CD14-positive monocyte (primary cell): ENCODE data around the gene IP6K2. TPM values are rescaled to one million over a fixed set of nuclear protein-coding genes. Genes with fewer than 3 reads are reported as not detected.

Experiments
- DNase-seq, 3 donors: peaks; one replicate each; pipeline ENCODE4 v3.0.0-alpha.2; 2011 to 2022
- H2AFZ ChIP-seq: 2 replicates; pipeline ENCODE4 v1.6.0; 2012; ENCODE audit warnings: mild to moderate bottlenecking, low read depth, low read length, inconsistent platforms; ENCODE audit not compliant: insufficient read depth, poor library complexity, severe bottlenecking
- H3K27ac ChIP-seq, 2 donors: 1 replicate in 1 of 2; 2 replicates in 1 of 2; pipeline ENCODE4 v1.5.1; 2012 to 2013; ENCODE audit warnings: low read length in 2 of 2, control low read depth in 1 of 2, inconsistent platforms in 1 of 2, low read depth in 1 of 2, mild to moderate bottlenecking in 1 of 2
- H3K27me3 ChIP-seq, 2 donors: one replicate each; pipeline versions ENCODE4 v1.6.0 to v1.6.1; 2011 to 2013; ENCODE audit warnings: low read length in 2 of 2; ENCODE audit not compliant: control insufficient read depth in 2 of 2, insufficient read depth in 2 of 2
- H3K36me3 ChIP-seq, 2 donors: replicated peaks in 1 of 2; 1 replicate in 1 of 2; 2 replicates in 1 of 2; pipeline versions ENCODE4 v1.5.1 to v1.6.1; 2012 to 2013; ENCODE audit warnings: low read length in 2 of 2, control low read depth in 1 of 2, inconsistent platforms in 1 of 2, mild to moderate bottlenecking in 1 of 2; ENCODE audit not compliant: insufficient read depth in 2 of 2, control insufficient read depth in 1 of 2
- H3K4me1 ChIP-seq, 2 donors: 1 replicate in 1 of 2; 2 replicates in 1 of 2; pipeline versions ENCODE4 v1.5.1 to v1.6.1; 2012 to 2013; ENCODE audit warnings: low read length in 2 of 2, control low read depth in 1 of 2, inconsistent platforms in 1 of 2, mild to moderate bottlenecking in 1 of 2, moderate library complexity in 1 of 2; ENCODE audit not compliant: insufficient read depth in 2 of 2, control insufficient read depth in 1 of 2
- H3K4me2 ChIP-seq: replicated peaks from 2 replicates; pipeline ENCODE3; 2012; ENCODE audit warnings: low read length, moderate library complexity, mild to moderate bottlenecking; ENCODE audit not compliant: poor library complexity, severe bottlenecking; ENCODE audit errors: extremely low read depth
- H3K4me3 ChIP-seq, 3 experiments: fragments of 200-600 bp in 1 of 3; sonication (generic) in 1 of 3; replicated peaks in 1 of 3; 1 replicate in 2 of 3; 2 replicates in 1 of 3; pipeline ENCODE4 v1.5.1; 2011 to 2013; ENCODE audit warnings: low read length in 3 of 3, mild to moderate bottlenecking in 3 of 3, control low read depth in 2 of 3, low read depth in 2 of 3, inconsistent platforms in 1 of 3, moderate library complexity in 1 of 3
- H3K79me2 ChIP-seq: 2 replicates; pipeline ENCODE4 v1.6.0; 2012; ENCODE audit warnings: mild to moderate bottlenecking, control low read depth, inconsistent platforms, low read length, moderate library complexity; ENCODE audit not compliant: insufficient read depth
- H3K9ac ChIP-seq: 2 replicates; pipeline ENCODE4 v1.6.0; 2017; ENCODE audit warnings: low read length, mild to moderate bottlenecking; ENCODE audit not compliant: insufficient read depth, poor library complexity, severe bottlenecking
- H3K9me3 ChIP-seq, 2 donors: replicated peaks in 1 of 2; 1 replicate in 1 of 2; 2 replicates in 1 of 2; pipeline versions ENCODE4 v1.5.1 to v1.6.1; 2012 to 2013; ENCODE audit warnings: low read length in 2 of 2, control low read depth in 1 of 2; ENCODE audit not compliant: control insufficient read depth in 1 of 2, insufficient read depth in 1 of 2
- H4K20me1 ChIP-seq: 2 replicates; pipeline ENCODE4 v1.6.0; 2012; ENCODE audit warnings: mild to moderate bottlenecking, low read length, control low read depth, moderate library complexity; ENCODE audit not compliant: insufficient read depth
- H3K27ac Mint-ChIP-seq, 7 donors: one replicate each; pipeline ENCODE4 v1.8.0; 2020; ENCODE audit warnings: mild to moderate bottlenecking in 7 of 7, mixed read lengths in 7 of 7, moderate library complexity in 6 of 7, inconsistent platforms in 2 of 7
- H3K27me3 Mint-ChIP-seq, 3 donors: one replicate each; pipeline ENCODE4 v1.8.0; 2021 to 2022; ENCODE audit warnings: low read depth in 3 of 3, mild to moderate bottlenecking in 3 of 3, mixed read lengths in 3 of 3, moderate library complexity in 3 of 3, inconsistent platforms in 1 of 3
- H3K36me3 Mint-ChIP-seq, 2 donors: one replicate each; pipeline ENCODE4 v1.8.0; 2020; ENCODE audit warnings: mixed read lengths in 2 of 2, inconsistent platforms in 1 of 2, mild to moderate bottlenecking in 1 of 2
- H3K4me1 Mint-ChIP-seq: one replicate; pipeline ENCODE4 v1.8.0; 2020; ENCODE audit warnings: mild to moderate bottlenecking, mixed read lengths
- H3K4me3 Mint-ChIP-seq, 2 donors: one replicate each; pipeline ENCODE4 v1.8.0; 2020; ENCODE audit warnings: mild to moderate bottlenecking in 2 of 2, mixed read lengths in 2 of 2, moderate library complexity in 1 of 2
- H3K9me3 Mint-ChIP-seq, 7 donors: one replicate each; pipeline ENCODE4 v1.8.0; 2020 to 2022; ENCODE audit warnings: mixed read lengths in 7 of 7, mild to moderate bottlenecking in 6 of 7, moderate library complexity in 6 of 7, inconsistent platforms in 2 of 7
- CTCF ChIP-seq: fragments of 200-600 bp; IDR thresholded peaks from one replicate; pipeline ENCODE4 v1.8.0; 2022; ENCODE audit warnings: antibody characterized with exemption, mild to moderate bottlenecking
- WGBS: methylation state at CpG from one replicate; pipeline ENCODE4 v1.1.5; 2013; ENCODE audit warnings: missing lambda C conversion rate; ENCODE audit not compliant: insufficient coverage; 5-methylcytosine and 5-hydroxymethylcytosine counted together
- intact Hi-C, 2 donors: fragments of 100-400 bp; cut with micrococcal nuclease; formaldehyde crosslinking; loops; one replicate each; pipeline versions ENCODE4 v1.15.0 to v1.15.1; 2023
- polyA plus RNA-seq, 3 donors: library from polyadenylated mRNA; depleted of rRNA in 1 of 3; unstranded in 2 of 3; stranded (reverse) in 1 of 3; fragments of 300-500 nt in 2 of 3; fragments of >200 nt in 1 of 3; fragmentation: Illumina TruSeq in 2 of 3; gene quantifications; 1 replicate in 2 of 3; 2 replicates in 1 of 3; pipeline ENCODE4 v1.2.3, GENCODE V29; 2012 to 2021

Gene IP6K2
- polyA plus RNA-seq, 3 donors, result 16.5 to 53.8 (median 18.7) TPM

- H3K4me2 ChIP-seq, result peak overlapping the region; percentile 98
- DNase-seq, result peak; percentile 34 to 59 (median 45)
- peaks cover 26 to 36% of the 10 kb centered on the region in 2 donors for H3K4me1 ChIP-seq
- peaks cover 0 to 1% (median 0%) of the 10 kb centered on the region in 7 donors for H3K9me3 Mint-ChIP-seq
- H4K20me1 ChIP-seq, result peaks cover 28% of the 10 kb centered on the region
- H3K9ac ChIP-seq, result no peak overlapping the region
- peak overlapping the region in 1 of 3 experiments; percentile 97 for H3K4me3 ChIP-seq
- peaks cover 44% of the 10 kb centered on the region for H3K4me1 Mint-ChIP-seq
- no peaks in the 10 kb centered on the region for H3K27me3 ChIP-seq
- no peaks in the 10 kb centered on the region for H3K9me3 ChIP-seq
- H3K36me3 Mint-ChIP-seq, result peaks cover 40 to 52% of the 10 kb centered on the region in 2 donors
- H3K79me2 ChIP-seq, result peaks cover 14% of the 10 kb centered on the region
- peaks cover 36 to 54% of the 10 kb centered on the region in 2 donors for H3K36me3 ChIP-seq
- peak overlapping the region; percentile 61 for H2AFZ ChIP-seq
- H3K27me3 Mint-ChIP-seq, result peaks cover 0 to 6% (median 3%) of the 10 kb centered on the region in 3 donors
- peak overlapping the region in 1 of 2 donors; percentile 51 for H3K27ac ChIP-seq
- 3% methylated on average over 4 of the region's 7 CpGs for WGBS
- TF ChIP-seq CTCF, result no peak
- H3K4me3 Mint-ChIP-seq, result peak overlapping the region; percentile 91 to 96
- peak overlapping the region; percentile 43 to 84 (median 76) for H3K27ac Mint-ChIP-seq
- intact Hi-C loops, result loop anchor here (5.0 to 10.0 kb wide), 4 partner anchors 130 to 410 kb away; partner anchors contain the start of gene PFKFB4 (in 1 of the 2)
These were observed 32.4 kb downstream of the IP6K2 start for GRCh38 chr3:48684480-48685143.

GRCh38 chr3:48684054-48684349 is 33.0 kb downstream of the IP6K2 start:
- Histone ChIP-seq H2AFZ (no peak overlapping the region), H3K4me3 (peak overlapping the region in 1 of 3 experiments; percentile 97), H3K79me2 (peaks cover 12% of the 10 kb centered on the region), H3K36me3 (peaks cover 34 to 54% of the 10 kb centered on the region in 2 donors), H3K4me2 (peak overlapping the region; percentile 98), H3K27me3 (no peaks in the 10 kb centered on the region), H3K4me1 (peaks cover 31 to 42% of the 10 kb centered on the region in 2 donors), H3K9ac (no peak overlapping the region), H3K9me3 (no peaks in the 10 kb centered on the region), H3K27ac (no peak overlapping the region), H4K20me1 (peaks cover 22% of the 10 kb centered on the region)
- peaks cover 0 to 1% (median 0%) of the 10 kb centered on the region in 7 donors for H3K9me3 Mint-ChIP-seq
- H3K27ac Mint-ChIP-seq, result no peak overlapping the region
- no peak for DNase-seq
- H3K4me1 Mint-ChIP-seq, result peaks cover 47% of the 10 kb centered on the region
- TF ChIP-seq CTCF, result no peak
- peak overlapping the region in 1 of 2 donors; percentile 19 for H3K4me3 Mint-ChIP-seq
- 97% methylated on average over 6 of the region's 8 CpGs for WGBS
- peaks cover 36 to 46% of the 10 kb centered on the region in 2 donors for H3K36me3 Mint-ChIP-seq
- intact Hi-C loops, result loop anchor here (10.0 kb wide), 3 partner anchors 129 to 409 kb away; partner anchors contain the start of gene PFKFB4 (in 1 of the 2)
- H3K27me3 Mint-ChIP-seq, result peaks cover 0 to 6% (median 3%) of the 10 kb centered on the region in 3 donors
